ENCODE data around the gene ELFN1.

Gene ELFN1

GRCh38 chr7:1690359-1690958, 20.4 kb downstream of the ELFN1 start:
- TF ChIP-seq, protein P1, sequence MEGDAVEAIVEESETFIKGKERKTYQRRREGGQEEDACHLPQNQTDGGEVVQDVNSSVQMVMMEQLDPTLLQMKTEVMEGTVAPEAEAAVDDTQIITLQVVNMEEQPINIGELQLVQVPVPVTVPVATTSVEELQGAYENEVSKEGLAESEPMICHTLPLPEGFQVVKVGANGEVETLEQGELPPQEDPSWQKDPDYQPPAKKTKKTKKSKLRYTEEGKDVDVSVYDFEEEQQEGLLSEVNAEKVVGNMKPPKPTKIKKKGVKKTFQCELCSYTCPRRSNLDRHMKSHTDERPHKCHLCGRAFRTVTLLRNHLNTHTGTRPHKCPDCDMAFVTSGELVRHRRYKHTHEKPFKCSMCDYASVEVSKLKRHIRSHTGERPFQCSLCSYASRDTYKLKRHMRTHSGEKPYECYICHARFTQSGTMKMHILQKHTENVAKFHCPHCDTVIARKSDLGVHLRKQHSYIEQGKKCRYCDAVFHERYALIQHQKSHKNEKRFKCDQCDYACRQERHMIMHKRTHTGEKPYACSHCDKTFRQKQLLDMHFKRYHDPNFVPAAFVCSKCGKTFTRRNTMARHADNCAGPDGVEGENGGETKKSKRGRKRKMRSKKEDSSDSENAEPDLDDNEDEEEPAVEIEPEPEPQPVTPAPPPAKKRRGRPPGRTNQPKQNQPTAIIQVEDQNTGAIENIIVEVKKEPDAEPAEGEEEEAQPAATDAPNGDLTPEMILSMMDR (IDR thresholded peaks at IDR 0.05; ENCODE audit: low read depth, low read length, missing control alignments), result no peak
- DNase-seq (ENCODE audit: extremely low read depth, low read depth), result no peak
- no peak overlapping the region for H3K4me3 ChIP-seq (replicated peaks; ENCODE audit: low read depth, low read length)

DNA sequence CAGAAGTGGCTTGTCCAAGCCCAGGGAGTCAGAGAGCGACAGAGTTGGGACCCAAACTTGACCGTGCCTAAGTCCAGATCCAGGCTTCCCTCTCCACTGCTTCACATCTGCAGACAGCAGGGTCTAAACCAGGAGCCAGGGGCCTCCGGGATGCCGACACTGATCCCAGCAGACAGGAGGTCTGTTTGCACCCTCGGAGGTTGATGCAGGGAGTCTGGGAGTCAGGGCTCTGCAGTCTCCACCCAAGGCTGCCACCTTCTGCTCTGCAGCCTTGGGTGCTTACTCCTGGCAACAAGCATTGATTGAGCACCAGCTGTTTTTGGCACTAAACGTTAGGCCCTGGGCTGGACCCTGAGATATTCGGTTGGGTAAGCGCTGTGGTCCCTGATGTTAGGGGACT, 21.0 kb downstream of the ELFN1 start:
- TF ChIP-seq, protein P1 (IDR thresholded peaks at IDR 0.05; ENCODE audit: low read depth, low read length, missing control alignments), result no peak

DNA sequence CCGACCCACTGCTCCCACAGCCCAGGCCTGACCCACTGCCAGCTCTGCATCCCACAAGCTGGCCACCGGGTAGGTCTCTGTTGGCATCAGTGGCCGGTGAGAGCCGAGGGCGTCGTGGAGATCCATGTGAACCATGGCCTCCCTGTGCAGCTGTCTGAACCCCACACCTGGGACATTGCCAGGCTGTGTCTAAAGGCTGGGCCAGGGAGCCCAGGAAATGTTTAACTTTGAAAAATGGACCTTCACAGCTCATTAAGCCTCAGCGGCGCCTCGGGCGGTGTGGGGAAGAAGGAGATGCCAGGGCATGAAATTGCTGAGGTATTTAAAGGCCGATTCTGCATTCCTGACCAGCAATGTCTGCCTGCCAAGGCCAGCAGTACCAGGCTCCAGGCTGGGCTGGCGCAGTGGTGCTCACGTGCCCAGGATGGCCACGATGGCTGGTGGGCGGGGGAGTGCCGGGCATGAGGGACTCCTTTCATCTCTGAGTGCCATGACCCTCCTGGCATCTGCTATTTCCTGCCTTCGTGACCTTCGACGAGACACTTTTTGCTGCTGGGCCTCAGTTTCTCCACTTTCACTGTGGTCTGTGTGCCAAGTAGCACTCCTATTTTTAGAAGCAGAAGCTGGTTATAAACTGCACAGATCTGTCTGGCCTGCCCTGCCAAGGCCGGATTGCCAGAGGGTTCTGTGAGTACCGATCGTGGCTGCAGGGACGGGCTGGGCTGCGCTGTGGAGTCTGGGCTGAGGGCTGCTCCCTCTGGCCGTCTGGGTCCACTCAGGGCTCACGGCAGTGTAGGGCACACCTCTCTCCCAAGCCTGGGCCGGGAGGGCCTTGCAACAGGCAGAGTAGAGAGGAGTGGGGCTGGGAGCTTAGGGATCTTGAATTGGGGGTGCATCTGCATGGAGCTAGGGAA, 21.8 kb downstream of the ELFN1 start:
- DNase-seq (ENCODE audit: extremely low read depth, low read depth), result no peak
- TF ChIP-seq, protein P1 (IDR thresholded peaks at IDR 0.05; ENCODE audit: low read depth, low read length, missing control alignments), result no peak
- H3K4me3 ChIP-seq (replicated peaks; ENCODE audit: low read depth, low read length), result no peak overlapping the region

More for the DNA sequence above, 21.0 kb downstream of the ELFN1 start:
- no peak for DNase-seq (ENCODE audit: extremely low read depth, low read depth)
- no peak overlapping the region for H3K4me3 ChIP-seq (replicated peaks; ENCODE audit: low read depth, low read length)

GRCh38 chr7:1692515-1693418, 22.7 kb downstream of the ELFN1 start:
- no peak for DNase-seq (ENCODE audit: extremely low read depth, low read depth)
- TF ChIP-seq, protein P1 (IDR thresholded peaks at IDR 0.05; ENCODE audit: low read depth, low read length, missing control alignments), result no peak
- H3K4me3 ChIP-seq (replicated peaks; ENCODE audit: low read depth, low read length), result no peak overlapping the region

GRCh38 chr7:1693419-1693990, 23.4 kb downstream of the ELFN1 start:
- no peak for DNase-seq (ENCODE audit: extremely low read depth, low read depth)
- TF ChIP-seq, protein P1 (IDR thresholded peaks at IDR 0.05; ENCODE audit: low read depth, low read length, missing control alignments), result no peak

GRCh38 chr7:1693991-1694524, 24.0 kb downstream of the ELFN1 start:
- H3K4me3 ChIP-seq (replicated peaks; ENCODE audit: low read depth, low read length), result no peak overlapping the region
- TF ChIP-seq, protein P1 (IDR thresholded peaks at IDR 0.05; ENCODE audit: low read depth, low read length, missing control alignments), result no peak
- DNase-seq (ENCODE audit: extremely low read depth, low read depth), result peak; percentile 10

More at GRCh38 chr7:1693419-1693990, 23.4 kb downstream of the ELFN1 start:
- H3K4me3 ChIP-seq (replicated peaks; ENCODE audit: low read depth, low read length), result no peak overlapping the region
